Skeletal muscle cell (primary cell): ENCODE results near the gene TRIM66.

Source experiments
- DNase-seq: peaks from one replicate; pipeline ENCODE4 v3.0.0-alpha.2; 2010; ENCODE audit warnings: low read depth
- H3K4me3 ChIP-seq: 2 replicates; pipeline ENCODE4 v1.5.1; 2011; ENCODE audit warnings: low read depth, mild to moderate bottlenecking, control low read depth, low read length, moderate library complexity

Gene TRIM66, protein sequence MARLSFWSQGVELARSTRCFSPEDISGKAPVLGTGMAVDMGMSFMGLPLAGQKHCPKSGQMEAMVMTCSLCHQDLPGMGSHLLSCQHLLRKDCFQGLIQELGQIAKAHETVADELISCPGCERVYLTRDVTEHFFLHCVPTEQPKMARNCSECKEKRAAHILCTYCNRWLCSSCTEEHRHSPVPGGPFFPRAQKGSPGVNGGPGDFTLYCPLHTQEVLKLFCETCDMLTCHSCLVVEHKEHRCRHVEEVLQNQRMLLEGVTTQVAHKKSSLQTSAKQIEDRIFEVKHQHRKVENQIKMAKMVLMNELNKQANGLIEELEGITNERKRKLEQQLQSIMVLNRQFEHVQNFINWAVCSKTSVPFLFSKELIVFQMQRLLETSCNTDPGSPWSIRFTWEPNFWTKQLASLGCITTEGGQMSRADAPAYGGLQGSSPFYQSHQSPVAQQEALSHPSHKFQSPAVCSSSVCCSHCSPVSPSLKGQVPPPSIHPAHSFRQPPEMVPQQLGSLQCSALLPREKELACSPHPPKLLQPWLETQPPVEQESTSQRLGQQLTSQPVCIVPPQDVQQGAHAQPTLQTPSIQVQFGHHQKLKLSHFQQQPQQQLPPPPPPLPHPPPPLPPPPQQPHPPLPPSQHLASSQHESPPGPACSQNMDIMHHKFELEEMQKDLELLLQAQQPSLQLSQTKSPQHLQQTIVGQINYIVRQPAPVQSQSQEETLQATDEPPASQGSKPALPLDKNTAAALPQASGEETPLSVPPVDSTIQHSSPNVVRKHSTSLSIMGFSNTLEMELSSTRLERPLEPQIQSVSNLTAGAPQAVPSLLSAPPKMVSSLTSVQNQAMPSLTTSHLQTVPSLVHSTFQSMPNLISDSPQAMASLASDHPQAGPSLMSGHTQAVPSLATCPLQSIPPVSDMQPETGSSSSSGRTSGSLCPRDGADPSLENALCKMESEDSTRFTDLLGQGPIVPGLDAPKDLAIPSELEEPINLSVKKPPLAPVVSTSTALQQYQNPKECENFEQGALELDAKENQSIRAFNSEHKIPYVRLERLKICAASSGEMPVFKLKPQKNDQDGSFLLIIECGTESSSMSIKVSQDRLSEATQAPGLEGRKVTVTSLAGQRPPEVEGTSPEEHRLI (N-terminal part only)

DNA sequence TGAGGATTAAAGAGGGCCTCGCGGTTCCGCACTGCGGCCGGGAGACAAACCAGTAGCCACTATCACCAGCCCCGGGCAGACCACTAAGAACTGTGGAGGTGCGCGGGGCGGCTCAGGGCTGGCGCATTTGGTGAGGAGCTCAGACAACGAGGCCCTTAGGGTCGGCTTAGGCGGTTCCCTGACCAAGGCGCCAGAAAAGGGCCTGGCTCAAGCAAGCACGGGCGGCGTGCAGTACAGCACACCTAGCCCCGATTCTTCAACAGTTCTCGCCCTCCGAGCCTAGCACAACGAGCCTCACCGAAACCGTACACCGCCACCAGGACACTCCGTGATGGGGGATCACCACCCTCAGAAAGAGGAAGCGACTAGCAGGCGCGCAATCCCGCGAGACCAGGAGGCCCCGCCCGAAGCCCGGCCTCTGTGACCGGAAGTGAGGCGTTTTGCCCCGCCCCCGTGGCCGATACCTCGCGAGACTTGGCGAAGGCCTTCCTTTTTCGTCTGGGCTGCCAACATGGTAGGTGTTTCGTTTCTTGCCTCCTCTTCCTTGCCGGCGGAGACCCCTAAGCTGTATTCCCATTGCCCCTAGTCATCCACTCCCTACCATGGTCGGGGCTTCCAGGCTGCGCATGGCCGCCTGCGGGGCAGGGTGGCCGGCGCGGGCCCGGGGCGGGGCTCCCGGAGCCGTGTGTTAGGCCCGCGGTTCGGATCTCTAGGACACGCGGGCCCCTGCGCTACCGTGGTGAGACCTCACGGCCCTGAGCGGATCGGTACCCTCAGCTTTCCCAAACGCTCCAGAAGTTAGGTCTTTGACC is at the start of gene TRIM66, which contains the start of gene RPL27A:
Gene TRIM66 (minus strand): TSS at position 363 of the 812 bp plus-strand sequence. CDS start 10,391 bp downstream, outside the sequence.
Gene RPL27A (plus strand): TSS at position 490 of the 812 bp plus-strand sequence. CDS start 22 bp downstream, at position 512.
- H3K4me3 ChIP-seq: peak within 1 kb of the TSS; percentile 91
- peak; percentile 84 for DNase-seq

DNA sequence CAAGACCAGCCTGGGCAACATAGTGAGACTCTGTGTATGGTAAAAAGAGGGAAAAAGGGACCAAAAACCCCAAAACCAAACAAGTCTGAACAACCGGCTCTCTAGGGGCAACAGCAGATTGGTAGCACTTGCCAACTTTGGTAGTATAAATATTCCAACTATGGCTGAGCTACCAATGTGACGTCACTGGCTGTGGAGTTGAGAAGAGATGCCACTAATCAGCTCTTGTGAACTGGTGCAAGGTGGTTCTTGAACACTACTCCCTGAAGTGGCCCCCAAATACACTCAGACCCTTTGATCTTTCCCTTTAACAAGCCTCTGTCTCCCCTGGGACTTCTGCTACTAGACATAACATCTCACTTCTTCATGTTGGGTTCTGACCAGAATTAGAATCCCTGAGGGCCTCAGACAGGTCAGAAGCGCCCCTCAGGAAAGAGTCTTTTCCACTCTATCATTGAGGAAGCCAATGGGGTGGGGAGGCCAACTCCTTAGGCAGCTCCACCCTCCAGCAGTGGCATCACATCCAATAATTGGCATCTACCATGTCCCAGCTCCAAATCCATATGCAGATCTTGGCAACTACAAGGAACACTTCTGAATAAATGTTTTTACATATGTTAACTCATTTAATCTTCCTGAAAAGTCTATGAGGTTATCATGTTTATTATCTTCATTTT is 49.3 kb upstream of the TRIM66 start:
- H3K4me3 ChIP-seq: no peak overlapping the region
- DNase-seq: no peak

DNA sequence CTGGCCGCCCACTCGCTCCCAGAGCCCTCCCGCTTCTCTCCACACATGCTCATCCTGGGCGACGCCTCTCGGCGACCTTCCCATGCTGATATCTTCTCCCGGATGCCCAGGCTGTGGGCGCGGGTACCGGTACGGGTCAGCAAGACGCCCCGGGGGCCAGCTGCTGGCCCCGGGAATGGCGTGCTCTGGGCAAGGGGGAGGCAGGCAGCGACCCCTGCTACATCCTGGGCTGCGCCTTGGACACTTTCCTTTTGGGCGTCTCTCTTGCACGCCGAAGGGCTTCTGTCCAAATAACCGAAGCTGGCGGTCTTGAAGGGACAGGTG is 48.2 kb upstream of the TRIM66 start:
- no peak for DNase-seq
- H3K4me3 ChIP-seq: no peak overlapping the region

DNA sequence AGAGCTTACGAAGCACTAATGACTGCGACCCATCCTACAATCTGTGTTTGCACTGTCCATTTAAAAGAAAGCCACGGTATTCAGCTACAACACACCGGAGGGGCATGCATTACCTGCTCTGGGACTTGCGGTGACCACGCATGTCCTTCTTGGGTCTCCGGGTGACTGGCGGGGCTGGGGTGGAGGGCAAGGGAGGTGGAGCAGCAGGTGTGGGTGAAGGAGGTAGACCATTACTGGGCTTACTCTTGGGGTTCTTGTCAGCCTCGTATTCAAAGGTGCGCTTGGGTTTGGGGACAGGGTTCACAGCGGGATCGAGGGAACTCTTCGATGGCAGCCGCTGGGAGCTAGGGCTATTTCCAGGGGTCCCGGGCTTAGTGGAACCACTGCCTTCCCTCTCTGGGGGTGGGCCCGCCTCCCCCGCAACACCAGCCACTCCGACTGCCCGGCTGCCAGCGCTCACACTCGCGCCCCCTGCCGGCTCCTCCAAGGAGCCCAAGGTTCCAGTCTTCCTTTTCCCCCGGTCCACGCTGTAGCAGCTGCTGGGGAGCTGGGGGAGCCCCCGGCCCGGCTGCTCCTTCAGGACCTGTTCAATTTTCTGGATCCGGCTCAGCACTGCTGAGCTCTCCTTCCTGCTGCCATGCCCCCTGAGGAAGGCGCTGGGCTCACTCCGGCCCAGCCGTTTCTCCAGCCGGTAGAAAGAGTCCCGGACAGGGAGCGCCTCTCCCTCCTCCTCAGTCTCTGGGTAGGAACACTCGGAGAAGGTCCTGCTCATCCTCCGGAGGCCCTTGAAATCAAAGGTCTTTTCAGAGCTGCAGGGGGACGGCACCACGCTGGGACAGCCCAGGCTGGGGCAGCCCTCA is 47.6 kb upstream of the TRIM66 start:
- H3K4me3 ChIP-seq: no peak overlapping the region
- no peak for DNase-seq

DNA sequence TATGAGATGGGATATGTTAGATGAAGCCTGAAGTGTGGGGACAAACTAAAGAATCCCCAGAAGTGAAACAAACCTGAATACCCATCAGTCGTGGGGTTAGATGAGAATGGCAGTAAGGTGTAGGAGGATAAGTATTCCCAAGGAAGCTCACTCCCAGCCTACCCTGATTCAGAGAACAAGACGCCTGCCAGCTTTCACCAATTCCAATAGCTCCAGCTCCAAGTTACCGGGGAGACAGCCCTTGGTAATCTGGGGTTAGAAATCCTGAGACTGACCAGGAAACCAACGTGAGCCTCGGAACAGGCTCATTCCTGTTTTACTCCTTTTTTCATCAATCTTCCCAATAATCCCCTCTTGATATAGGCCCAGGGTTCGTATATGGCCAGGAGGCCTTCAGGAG is 46.6 kb upstream of the TRIM66 start:
- no peak overlapping the region for H3K4me3 ChIP-seq

DNA sequence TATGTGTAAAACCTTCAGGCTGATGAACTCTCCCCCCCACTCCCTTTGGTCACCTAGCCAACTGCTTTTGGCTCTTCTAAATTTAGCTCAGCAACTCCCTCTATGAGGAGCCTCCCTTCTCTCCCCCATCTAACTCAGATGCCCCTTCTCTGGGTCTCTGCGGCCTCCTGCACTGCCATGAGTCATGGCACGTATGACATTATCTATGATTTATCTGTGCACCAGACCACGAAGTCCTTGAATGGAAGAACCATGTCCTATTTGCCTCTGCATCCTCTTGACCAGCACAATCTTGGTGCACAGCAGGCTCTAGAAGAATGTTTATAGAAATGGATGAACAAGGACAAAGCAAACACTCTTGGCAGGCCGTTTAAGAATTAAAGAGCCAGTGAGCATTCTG is 46.1 kb upstream of the TRIM66 start:
- no peak overlapping the region for H3K4me3 ChIP-seq
- no peak for DNase-seq

More for the DNA sequence above, 46.6 kb upstream of the TRIM66 start:
- no peak for DNase-seq

DNA sequence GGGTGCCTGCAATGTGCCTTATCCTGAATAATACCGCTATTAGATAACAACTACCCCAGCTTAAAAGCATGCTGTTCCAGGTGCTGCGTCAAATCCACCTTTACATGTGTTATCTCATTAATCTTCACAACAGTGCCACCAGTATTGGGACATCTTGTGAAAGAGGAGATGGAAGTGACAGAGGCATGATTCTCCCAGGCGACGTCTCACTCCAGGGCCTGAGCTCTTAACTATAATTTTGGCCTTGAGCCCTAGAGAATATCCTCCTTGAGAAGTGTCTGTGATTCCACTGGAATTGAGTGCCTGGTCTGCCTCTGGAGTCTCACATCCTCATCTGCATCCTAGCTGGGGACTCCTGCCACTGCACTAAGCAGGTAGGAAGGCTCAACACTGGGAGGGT is 43.9 kb upstream of the TRIM66 start:
- no peak overlapping the region for H3K4me3 ChIP-seq
- no peak for DNase-seq

DNA sequence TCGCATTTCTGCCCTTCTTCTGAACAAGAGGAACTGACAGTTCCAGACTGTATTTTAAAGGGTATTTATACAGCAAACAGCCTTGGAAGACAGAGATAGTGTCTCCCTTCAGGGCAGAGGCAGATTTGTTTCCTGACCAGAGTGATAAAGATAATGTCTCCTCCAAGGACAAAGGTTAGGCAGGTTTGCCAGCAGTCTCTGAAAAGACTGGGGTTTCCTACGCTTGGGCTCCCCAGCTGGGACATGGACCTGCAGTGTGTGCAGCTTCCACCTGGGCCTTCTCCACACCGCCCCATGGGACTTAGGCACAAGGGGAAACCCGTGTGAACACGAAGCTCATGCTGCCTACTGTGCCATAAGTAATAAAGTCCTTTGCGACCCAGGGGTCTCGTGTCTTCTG is 42.2 kb upstream of the TRIM66 start:
- H3K4me3 ChIP-seq: no peak overlapping the region
- DNase-seq: no peak

DNA sequence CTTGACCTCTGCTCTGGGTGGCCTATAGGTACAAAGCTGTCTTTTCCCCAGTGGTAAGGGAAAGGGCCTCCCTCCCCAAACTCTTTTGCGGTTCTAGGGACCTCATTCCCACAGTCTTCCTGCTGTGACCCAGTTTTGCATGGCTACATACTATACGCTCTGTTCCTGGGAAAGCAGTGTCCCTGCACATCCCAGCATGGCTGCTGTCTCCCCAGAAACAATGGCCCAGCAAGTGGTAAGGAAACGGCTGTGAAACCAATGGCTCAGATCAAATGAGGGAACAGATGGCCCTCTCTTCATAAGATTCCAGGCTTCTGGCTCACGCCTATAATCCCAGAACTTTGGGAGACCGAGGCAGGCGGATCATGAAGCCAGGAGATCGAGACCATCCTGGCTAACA is 41.2 kb upstream of the TRIM66 start:
- no peak overlapping the region for H3K4me3 ChIP-seq
- no peak for DNase-seq

DNA sequence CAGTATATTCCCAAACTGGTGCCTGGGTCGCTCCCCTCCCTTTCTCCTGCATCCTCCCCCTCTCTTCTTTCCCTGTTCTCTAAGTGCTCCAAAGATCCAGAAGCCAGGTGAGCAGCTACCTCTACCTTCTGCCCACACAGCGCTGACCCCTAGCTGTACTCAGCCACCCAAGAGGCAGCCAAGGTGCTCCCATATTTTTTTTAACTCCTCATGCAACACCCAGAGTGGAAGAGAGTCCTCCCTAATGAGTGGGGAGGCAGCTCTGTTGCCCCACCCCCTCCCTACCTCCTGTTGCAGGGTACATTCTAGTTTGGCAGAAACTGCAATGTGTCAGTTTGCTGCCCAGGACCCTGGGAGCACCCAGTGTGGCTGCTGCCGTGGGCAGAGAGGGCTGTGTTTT is 40.3 kb upstream of the TRIM66 start:
- DNase-seq: no peak
- H3K4me3 ChIP-seq: no peak overlapping the region

DNA sequence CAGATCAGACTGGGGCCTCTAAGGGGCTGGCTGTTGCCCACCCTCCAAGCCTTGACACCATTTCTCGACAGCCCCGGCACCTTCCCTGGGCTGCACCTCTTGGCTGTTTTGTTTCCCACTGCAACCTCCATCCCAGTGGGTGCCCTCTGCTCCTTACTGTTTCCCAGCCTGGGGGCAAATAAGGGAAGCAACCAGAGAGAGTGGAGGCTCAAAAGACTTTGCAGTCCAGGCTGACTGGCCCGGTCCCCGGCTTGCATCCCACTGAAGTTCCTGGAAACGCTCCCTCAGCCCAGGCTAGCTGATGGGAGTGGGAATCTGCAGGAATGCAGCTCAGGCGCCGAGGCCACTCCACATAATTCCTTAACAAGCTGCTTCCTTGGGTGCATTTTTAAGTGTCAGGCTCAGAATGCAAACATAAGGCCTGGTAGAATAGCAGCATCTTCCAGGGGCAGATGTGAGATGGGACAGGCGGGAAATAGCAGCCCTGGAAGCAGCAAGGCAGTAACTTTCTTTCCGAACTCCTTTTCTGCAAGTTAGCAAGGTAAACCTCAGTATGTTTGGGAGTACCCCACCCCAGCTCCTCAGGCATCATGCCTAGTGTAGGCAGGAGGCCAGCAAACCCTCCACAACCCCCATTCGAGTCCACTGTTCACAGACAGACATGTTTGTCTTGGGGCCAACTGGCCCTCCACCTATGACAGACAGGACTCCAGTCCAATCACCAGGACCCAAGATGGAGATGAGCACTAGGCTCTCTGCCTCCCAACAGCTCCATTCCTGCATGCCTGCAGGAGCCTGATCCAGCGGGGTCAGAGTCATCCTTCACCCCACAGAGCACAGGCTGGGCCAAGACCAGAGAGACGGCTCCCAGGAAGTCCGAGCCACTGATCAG is 39.4 kb upstream of the TRIM66 start:
- DNase-seq: no peak
- H3K4me3 ChIP-seq: no peak overlapping the region

DNA sequence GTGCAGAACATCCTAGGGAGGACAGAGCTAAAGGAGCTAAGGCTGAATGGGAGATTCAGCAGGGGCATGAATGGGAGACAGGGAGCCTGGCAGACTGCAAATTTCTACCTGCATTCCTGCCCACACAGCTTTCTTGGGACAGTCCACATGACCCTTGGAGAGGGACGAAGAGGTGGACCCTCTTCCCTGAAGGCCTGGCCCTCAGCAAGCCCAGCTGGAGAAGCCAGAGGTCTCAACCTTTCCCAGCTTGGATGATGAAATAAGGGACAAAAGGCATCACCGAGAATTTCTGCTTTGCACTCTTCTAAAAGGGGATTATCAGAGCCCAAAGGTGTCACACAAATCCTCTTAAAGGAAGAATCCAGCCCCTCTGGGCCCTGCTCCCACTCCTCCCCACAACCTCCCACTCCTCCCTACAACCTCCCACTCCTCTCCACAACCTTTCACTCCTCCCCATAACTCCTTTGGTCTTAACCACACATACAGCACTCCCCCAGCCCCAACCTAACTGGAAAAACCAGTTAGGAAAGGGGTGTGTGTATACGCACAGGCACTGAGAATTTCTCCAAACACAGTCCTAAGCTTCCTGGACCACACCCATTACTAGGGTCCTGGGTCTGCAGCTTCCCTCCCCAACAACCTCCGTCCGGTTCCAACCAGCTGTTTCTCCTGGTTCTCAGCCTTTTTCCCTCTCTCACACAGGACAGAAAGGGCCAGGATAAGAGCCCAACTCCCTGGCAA is 38.6 kb upstream of the TRIM66 start:
- DNase-seq: no peak
- H3K4me3 ChIP-seq: no peak overlapping the region

DNA sequence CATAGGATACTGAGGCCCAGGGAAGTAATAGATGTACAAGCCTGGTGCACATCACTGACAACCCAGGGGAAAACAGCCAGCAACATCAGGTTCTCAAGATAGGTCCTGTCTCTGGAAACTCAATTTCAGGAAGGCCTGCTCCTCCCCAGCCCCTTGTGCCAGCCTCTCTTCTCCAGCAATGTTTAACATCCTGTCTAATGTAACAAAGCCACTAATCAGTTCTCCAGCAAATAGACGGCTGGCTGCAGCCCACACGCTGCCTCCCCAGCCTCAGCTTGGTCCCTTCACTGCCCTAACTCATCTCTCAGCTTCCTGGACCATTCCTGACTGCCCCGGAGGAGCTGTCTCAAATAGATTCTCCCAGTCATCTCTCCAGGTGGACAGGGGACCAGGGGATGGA is 37.9 kb upstream of the TRIM66 start:
- H3K4me3 ChIP-seq: no peak overlapping the region
- DNase-seq: no peak

DNA sequence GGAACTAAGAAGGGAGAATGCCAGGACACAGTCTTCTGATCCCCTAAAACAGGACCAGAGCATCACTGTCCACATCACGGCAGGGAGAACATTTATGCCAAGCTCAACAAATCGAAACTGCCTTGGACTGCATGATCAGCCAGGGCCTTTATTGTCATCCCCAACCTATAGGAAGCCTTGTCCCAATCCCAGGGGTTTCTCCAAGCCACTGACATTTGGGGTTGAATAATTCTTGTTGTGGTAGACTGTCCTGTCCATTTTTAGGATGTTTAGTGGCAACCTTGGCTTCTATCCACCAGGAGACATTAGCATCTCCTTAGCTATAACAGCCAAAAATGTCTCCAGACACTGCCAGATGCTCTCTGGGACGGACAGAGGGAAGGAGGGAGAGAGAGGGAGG is 37.3 kb upstream of the TRIM66 start:
- H3K4me3 ChIP-seq: no peak overlapping the region
- DNase-seq: no peak

DNA sequence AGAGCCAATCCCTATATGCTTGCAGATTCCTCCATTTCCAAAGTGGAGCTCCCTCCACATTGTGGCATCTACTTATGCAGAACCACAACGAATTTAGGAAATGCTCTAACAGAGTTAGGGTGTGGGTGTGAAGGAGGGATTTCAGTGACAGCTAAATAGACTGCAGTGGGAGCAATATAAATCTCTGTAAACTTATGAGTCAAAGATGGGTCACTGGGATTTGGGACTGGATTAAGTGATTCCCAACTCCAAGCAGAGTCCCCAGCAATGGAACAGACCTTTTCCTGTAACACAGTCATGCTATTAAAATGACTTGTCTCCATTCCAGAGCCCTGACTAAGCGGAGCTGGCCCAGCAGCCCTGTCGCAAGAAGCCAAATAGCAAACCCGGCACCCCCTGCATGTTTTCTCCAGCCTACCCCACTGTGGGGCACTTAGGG is 36.8 kb upstream of the TRIM66 start:
- DNase-seq: peak; percentile 81
- peak overlapping the region; percentile 46 for H3K4me3 ChIP-seq
